Caco-2 (cell line): Measurements from ENCODE around the gene MCRIP2. TPM values are rescaled to one million over a fixed set of nuclear protein-coding genes. Genes with fewer than 3 reads are reported as not detected.

Experiments used
- BruUV-seq: library from RNA; stranded (reverse); fragments of 400-500 nt; replicated peaks from 2 replicates; lab custom pipeline; 2021; lab: Mats Ljungman, UMichigan
- CTCF ChIA-PET: fragments of 300-600 bp; sonication (Branson Sonifier 250); formaldehyde crosslinking; loops from one replicate; lab custom pipeline; 2022; ENCODE audit warnings: antibody characterized with exemption; lab: Charles Lee
- POLR2A ChIA-PET: fragments of 300-600 bp; sonication (Branson Sonifier 250); formaldehyde crosslinking; loops from one replicate; lab custom pipeline; 2022; ENCODE audit warnings: antibody characterized with exemption; lab: Charles Lee
- DNase-seq, 2 experiments: peaks; one replicate each; pipeline versions ENCODE4 v3.0.0 to v3.0.0-alpha.2; 2020 to 2022
- H3K27me3 ChIP-seq: replicated peaks from 2 replicates; pipeline ENCODE4 v1.6.0; 2011; ENCODE audit warnings: low read length; ENCODE audit not compliant: control insufficient read depth, insufficient read depth
- H3K36me3 ChIP-seq: 2 replicates; pipeline ENCODE4 v1.5.1; 2011; ENCODE audit warnings: low read length; ENCODE audit not compliant: control insufficient read depth, insufficient read depth
- H3K4me1 ChIP-seq: fragments of 250-450 bp; sonication (Bioruptor Pico); 2 replicates; pipeline ENCODE4 v1.5.1; 2020; ENCODE audit warnings: mild to moderate bottlenecking
- H3K4me3 ChIP-seq: 2 replicates; pipeline ENCODE4 v1.5.1; 2011; ENCODE audit warnings: low read depth, mild to moderate bottlenecking, control low read depth, low read length
- H3K9me3 ChIP-seq: fragments of 250-450 bp; sonication (Bioruptor Pico); 2 replicates; pipeline ENCODE4 v1.5.1; 2020; ENCODE audit warnings: mild to moderate bottlenecking, moderate library complexity
- H3K27ac Mint-ChIP-seq: one replicate; pipeline ENCODE4 v1.8.0; 2022; ENCODE audit warnings: mixed read lengths; ENCODE audit not compliant: unreplicated experiment
- H3K27me3 Mint-ChIP-seq: one replicate; pipeline ENCODE4 v1.8.0; 2022; ENCODE audit warnings: mixed read lengths; ENCODE audit not compliant: insufficient read depth, unreplicated experiment
- H3K36me3 Mint-ChIP-seq: one replicate; pipeline ENCODE4 v1.8.0; 2022; ENCODE audit warnings: mild to moderate bottlenecking, mixed read lengths; ENCODE audit not compliant: insufficient read depth, unreplicated experiment
- H3K4me1 Mint-ChIP-seq: one replicate; pipeline ENCODE4 v1.8.0; 2022; ENCODE audit warnings: low read depth, mixed read lengths; ENCODE audit not compliant: unreplicated experiment
- H3K4me3 Mint-ChIP-seq: one replicate; pipeline ENCODE4 v1.8.0; 2022; ENCODE audit warnings: mild to moderate bottlenecking, moderate library complexity, mixed read lengths; ENCODE audit not compliant: unreplicated experiment
- H3K9me3 Mint-ChIP-seq: one replicate; pipeline ENCODE4 v1.8.0; 2022; ENCODE audit warnings: mixed read lengths; ENCODE audit not compliant: unreplicated experiment
- CTCF ChIP-seq, 2 experiments: fragments of 200-600 bp in 1 of 2; IDR thresholded peaks; 1 replicate in 1 of 2; 2 replicates in 1 of 2; pipeline versions ENCODE4 v1.5.1 to v1.8.0; 2011 to 2022; ENCODE audit warnings: antibody characterized with exemption in 1 of 2, control low read depth in 1 of 2, inconsistent platforms in 1 of 2, low read depth in 1 of 2, low read length in 1 of 2, mild to moderate bottlenecking in 1 of 2, moderate library complexity in 1 of 2; ENCODE audit not compliant: insufficient read depth in 1 of 2, severe bottlenecking in 1 of 2, unreplicated experiment in 1 of 2
- intact Hi-C: fragments of 100-400 bp; cut with micrococcal nuclease; formaldehyde crosslinking; loops from one replicate; pipeline ENCODE4 v1.10.0; 2022; ENCODE audit not compliant: unreplicated experiment
- total RNA-seq: library from RNA; stranded (reverse); gene quantifications from 2 replicates; pipeline ENCODE4 v1.2.3, GENCODE V29; 2022

The MCRIP2 gene
- total RNA-seq, 1 experiment from 2014 or later = 33.0 TPM

GRCh38 chr16:674968-675883 is 33.6 kb downstream of the MCRIP2 start, which contains the start of gene RHBDL1:
TSS of gene RHBDL1 (plus strand) at chr16:675671. CDS start at chr16:675791, 120 bp downstream.
- H3K27me3 ChIP-seq = no peaks in the 10 kb centered on the region
- CTCF ChIA-PET = no interaction called here

GRCh38 chr16:675884-676564 is 34.4 kb downstream of the MCRIP2 start:
- DNase-seq = no peak
- Mint-ChIP-seq H3K9me3 (no peaks in the 10 kb centered on the region), H3K4me1 (no peaks in the 10 kb centered on the region), H3K4me3 (no peak overlapping the region), H3K36me3 (peaks cover 33% of the 10 kb centered on the region), H3K27ac (no peak overlapping the region), H3K27me3 (no peaks in the 10 kb centered on the region)
- TF ChIP-seq CTCF (IDR thresholded peaks at IDR 0.05; ENCODE audit: insufficient read depth in 1 of 2, low read depth in 1 of 2, low read length in 1 of 2, severe bottlenecking in 1 of 2, unreplicated experiment in 1 of 2) = no peak
- H3K9me3 ChIP-seq = no peaks in the 10 kb centered on the region
- ChIA-PET CTCF (no interaction called here), POLR2A (interaction anchor here (0.6 kb wide), 1 partner anchor 45 kb away, joined by 3 read pairs; no protein-coding TSS in a partner anchor)
- intact Hi-C loops = no loop called here
- 0 out of 2 replicates have a peak, but pooled peaks cover 10% of the 10 kb centered on the region for H3K4me1 ChIP-seq
- peak overlapping the region; percentile 23; the same call in 1 of the 2 replicates for H3K4me3 ChIP-seq
- H3K36me3 ChIP-seq = peaks cover 1% of the 10 kb centered on the region
- no peaks in the 10 kb centered on the region for H3K27me3 ChIP-seq
- no TSS peak for BruUV-seq

More at GRCh38 chr16:674968-675883, 33.6 kb downstream of the MCRIP2 start, which contains the start of gene RHBDL1:
- peaks cover 2% of the 10 kb centered on the region for H3K36me3 ChIP-seq
- no peaks in the 10 kb centered on the region for H3K9me3 ChIP-seq
- intact Hi-C loops = no loop called here
- DNase-seq = no peak
- H3K4me3 ChIP-seq = peak within 1 kb of the TSS; percentile 26
- no TSS peak for BruUV-seq
- POLR2A ChIA-PET = interaction anchor here (0.6 kb wide), 1 partner anchor 46 kb away, joined by 3 read pairs; no protein-coding TSS in a partner anchor
- TF ChIP-seq CTCF (IDR thresholded peaks at IDR 0.05; ENCODE audit: insufficient read depth in 1 of 2, low read depth in 1 of 2, low read length in 1 of 2, severe bottlenecking in 1 of 2, unreplicated experiment in 1 of 2) = no peak
- peak within 1 kb of the TSS; percentile 53 for H3K4me3 Mint-ChIP-seq
- H3K27ac Mint-ChIP-seq = no peak within 1 kb of the TSS
- 0 out of 2 replicates have a peak, but pooled peaks cover 7% of the 10 kb centered on the region for H3K4me1 ChIP-seq
- H3K9me3 Mint-ChIP-seq = no peaks in the 10 kb centered on the region
- no peaks in the 10 kb centered on the region for H3K4me1 Mint-ChIP-seq
- no peaks in the 10 kb centered on the region for H3K27me3 Mint-ChIP-seq
- H3K36me3 Mint-ChIP-seq = peaks cover 30% of the 10 kb centered on the region

- CTCF ChIA-PET = no interaction called here
- H3K36me3 ChIP-seq = peaks cover 1% of the 10 kb centered on the region
- BruUV-seq = no TSS peak
- H3K9me3 ChIP-seq = no peaks in the 10 kb centered on the region
- Mint-ChIP-seq H3K27me3 (no peaks in the 10 kb centered on the region), H3K4me1 (no peaks in the 10 kb centered on the region), H3K4me3 (no peak overlapping the region), H3K36me3 (peaks cover 36% of the 10 kb centered on the region), H3K9me3 (no peaks in the 10 kb centered on the region), H3K27ac (no peak overlapping the region)
- intact Hi-C loops = no loop called here
- DNase-seq = no peak
- no peak for TF ChIP-seq CTCF (IDR thresholded peaks at IDR 0.05; ENCODE audit: insufficient read depth in 1 of 2, low read depth in 1 of 2, low read length in 1 of 2, severe bottlenecking in 1 of 2, unreplicated experiment in 1 of 2)
- H3K27me3 ChIP-seq = no peaks in the 10 kb centered on the region
- H3K4me3 ChIP-seq = no peak overlapping the region
- peaks cover 15% of the 10 kb centered on the region; the same call in 1 of the 2 replicates for H3K4me1 ChIP-seq
- POLR2A ChIA-PET = no interaction called here
These were observed 34.9 kb downstream of the MCRIP2 start for GRCh38 chr16:676565-676902.
